IMR-90 (cell line): ENCODE data around the gene RHOF. TPM values are rescaled to one million over a fixed set of nuclear protein-coding genes. Genes with fewer than 3 reads are reported as not detected.
A peak's percentile ranks its signal among the peaks of the same experiment; 100 is the strongest.

Experiments
- ATAC-seq: fragments of 200-7000 bp; cut with Tn5 transposase; 2 replicates; pipeline ENCODE4 v1.9.1; 2020; ENCODE audit warnings: low read depth, mild to moderate bottlenecking, moderate library complexity
- BruUV-seq: library from RNA; stranded (reverse); fragments of 400-500 nt; replicated peaks from 2 replicates; lab custom pipeline; 2021; lab: Mats Ljungman, UMichigan
- CTCF ChIA-PET: fragments of 300-600 bp; formaldehyde crosslinking; extraction: SDS; loops from one replicate; lab custom pipeline; 2021; ENCODE audit warnings: antibody characterized with exemption; lab: Yijun Ruan, JAX
- POLR2A ChIA-PET: fragments of 300-600 bp; sonication (Branson Sonifier 250); formaldehyde crosslinking; loops from one replicate; lab custom pipeline; 2022; ENCODE audit warnings: antibody characterized with exemption; ENCODE audit not compliant: unreplicated experiment; lab: Charles Lee
- DNase-seq: peaks from one replicate; pipeline ENCODE4 v3.0.0; 2013
- H2AFZ ChIP-seq: replicated peaks from 2 replicates; pipeline ENCODE3; 2013; ENCODE audit warnings: low read length, mild to moderate bottlenecking; ENCODE audit not compliant: poor library complexity
- H2AK5ac ChIP-seq: 2 replicates; pipeline ENCODE4 v1.6.1; 2013; ENCODE audit warnings: low read depth, low read length, inconsistent platforms
- H2AK9ac ChIP-seq: replicated peaks from 2 replicates; pipeline ENCODE3; 2013; ENCODE audit warnings: mild to moderate bottlenecking, low read depth, low read length, moderate library complexity; ENCODE audit not compliant: poor library complexity
- H2BK120ac ChIP-seq: 2 replicates; pipeline ENCODE4 v1.6.1; 2013; ENCODE audit warnings: low read depth, low read length, inconsistent platforms
- H2BK15ac ChIP-seq: 3 replicates; pipeline ENCODE4 v1.6.1; 2013; ENCODE audit warnings: low read depth, low read length, inconsistent platforms
- H2BK20ac ChIP-seq: 2 replicates; pipeline ENCODE4 v1.6.1; 2013; ENCODE audit warnings: low read depth, mild to moderate bottlenecking, inconsistent platforms, low read length, moderate library complexity
- H2BK5ac ChIP-seq: 2 replicates; pipeline ENCODE4 v1.6.1; 2013; ENCODE audit warnings: mild to moderate bottlenecking, low read depth, low read length, inconsistent platforms; ENCODE audit not compliant: poor library complexity, severe bottlenecking
- H3K14ac ChIP-seq: replicated peaks from 2 replicates; pipeline ENCODE4 v1.6.1; 2013; ENCODE audit warnings: low read depth, low read length, inconsistent platforms
- H3K18ac ChIP-seq: 2 replicates; pipeline ENCODE4 v1.6.1; 2013; ENCODE audit warnings: low read depth, low read length, control low read depth
- H3K23ac ChIP-seq: 2 replicates; pipeline ENCODE4 v1.6.1; 2013; ENCODE audit warnings: low read depth, low read length, inconsistent platforms
- H3K27ac ChIP-seq: 2 replicates; pipeline ENCODE4 v1.5.1; 2013; ENCODE audit warnings: mild to moderate bottlenecking, control low read depth, low read length; ENCODE audit not compliant: insufficient read depth
- H3K27me3 ChIP-seq: 2 replicates; pipeline ENCODE4 v1.6.1; 2013; ENCODE audit warnings: low read length; ENCODE audit not compliant: control insufficient read depth, insufficient read depth
- H3K36me3 ChIP-seq: 2 replicates; pipeline ENCODE4 v1.6.1; 2013; ENCODE audit warnings: low read length, mixed read lengths; ENCODE audit not compliant: control insufficient read depth, insufficient read depth
- H3K4ac ChIP-seq: 2 replicates; pipeline ENCODE4 v1.6.1; 2013; ENCODE audit warnings: low read depth, low read length, inconsistent platforms
- H3K4me1 ChIP-seq: 2 replicates; pipeline ENCODE4 v1.6.1; 2013; ENCODE audit warnings: low read length, mixed read lengths; ENCODE audit not compliant: control insufficient read depth, insufficient read depth
- H3K4me2 ChIP-seq: 2 replicates; pipeline ENCODE4 v1.6.1; 2013; ENCODE audit warnings: low read depth, mild to moderate bottlenecking, control low read depth, low read length, moderate library complexity
- H3K4me3 ChIP-seq: 2 replicates; pipeline ENCODE4 v1.5.1; 2013; ENCODE audit warnings: low read depth, mild to moderate bottlenecking, control low read depth, low read length, moderate library complexity; ENCODE audit not compliant: insufficient read depth
- H3K56ac ChIP-seq: 2 replicates; pipeline ENCODE4 v1.6.1; 2013; ENCODE audit warnings: low read length, inconsistent platforms; ENCODE audit not compliant: insufficient read depth; ENCODE audit errors: extremely low read depth
- H3K79me1 ChIP-seq, 2 experiments: 2 replicates each; pipeline ENCODE4 v1.6.1; 2013; ENCODE audit warnings: low read length in 2 of 2, inconsistent platforms in 1 of 2, low read depth in 1 of 2
- H3K9ac ChIP-seq: 2 replicates; pipeline ENCODE4 v1.6.1; 2013; ENCODE audit warnings: low read depth, low read length, control low read depth
- H3K9me1 ChIP-seq: 2 replicates; pipeline ENCODE4 v1.6.1; 2013; ENCODE audit warnings: low read length, inconsistent platforms; ENCODE audit not compliant: insufficient read depth
- H3K9me3 ChIP-seq: 2 replicates; pipeline ENCODE4 v1.6.1; 2013; ENCODE audit warnings: low read length; ENCODE audit not compliant: control insufficient read depth, insufficient read depth
- H4K20me1 ChIP-seq: 2 replicates; pipeline ENCODE4 v1.6.1; 2013; ENCODE audit warnings: low read length, inconsistent platforms; ENCODE audit not compliant: insufficient read depth
- H4K5ac ChIP-seq: 2 replicates; pipeline ENCODE4 v1.6.1; 2013; ENCODE audit warnings: mild to moderate bottlenecking, low read depth, low read length, control low read depth
- H4K8ac ChIP-seq, 2 experiments: 2 replicates each; pipeline ENCODE4 v1.6.1; 2013; ENCODE audit warnings: low read depth in 2 of 2, low read length in 2 of 2, control low read depth in 1 of 2, inconsistent platforms in 1 of 2
- H4K91ac ChIP-seq: 2 replicates; pipeline ENCODE4 v1.6.1; 2013; ENCODE audit warnings: low read depth, low read length, inconsistent platforms; ENCODE audit not compliant: insufficient read depth
- BHLHE40 ChIP-seq: fragments of 150-350 bp; IDR thresholded peaks from 2 replicates; pipeline ENCODE4 v1.6.1; 2016; ENCODE audit warnings: mild to moderate bottlenecking, low read depth, low read length
- CEBPB ChIP-seq: IDR thresholded peaks from 2 replicates; pipeline ENCODE4 v1.6.1; 2012; ENCODE audit warnings: low read depth, low read length, improper control_type of control experiment
- CHD1 ChIP-seq: IDR thresholded peaks from 2 replicates; pipeline ENCODE4 v1.6.1; 2012; ENCODE audit warnings: low read depth, low read length, improper control_type of control experiment
- ELK1 ChIP-seq: fragments of 150-350 bp; IDR thresholded peaks from 2 replicates; pipeline ENCODE4 v1.6.1; 2016; ENCODE audit warnings: low read depth, mild to moderate bottlenecking, low read length, moderate library complexity, borderline replicate concordance
- FOS ChIP-seq: fragments of 150-350 bp; IDR thresholded peaks from 2 replicates; pipeline ENCODE4 v1.6.1; 2016; ENCODE audit warnings: low read depth, low read length
- MAFK ChIP-seq: IDR thresholded peaks from 2 replicates; pipeline ENCODE4 v1.6.1; 2012; ENCODE audit warnings: low read depth, low read length, improper control_type of control experiment
- MAZ ChIP-seq: IDR thresholded peaks from 2 replicates; pipeline ENCODE4 v1.6.1; 2012; ENCODE audit warnings: low read depth, mild to moderate bottlenecking, low read length, improper control_type of control experiment, moderate library complexity, borderline replicate concordance
- MXI1 ChIP-seq: IDR thresholded peaks from 2 replicates; pipeline ENCODE4 v1.6.1; 2012; ENCODE audit warnings: low read depth, mild to moderate bottlenecking, low read length, moderate library complexity, borderline replicate concordance
- NFE2L2 ChIP-seq: fragments of 150-350 bp; IDR thresholded peaks from 2 replicates; pipeline ENCODE4 v1.6.1; 2016; ENCODE audit warnings: low read depth, mild to moderate bottlenecking, low read length
- POLR2A ChIP-seq: IDR thresholded peaks from 2 replicates; pipeline ENCODE4 v1.6.1; 2012; ENCODE audit warnings: mild to moderate bottlenecking, low read depth, low read length
- RAD21 ChIP-seq: IDR thresholded peaks from 2 replicates; pipeline ENCODE4 v1.6.1; 2012; ENCODE audit warnings: low read length, improper control_type of control experiment
- RCOR1 ChIP-seq: IDR thresholded peaks from 2 replicates; pipeline ENCODE4 v1.6.1; 2012; ENCODE audit warnings: mild to moderate bottlenecking, low read length, improper control_type of control experiment; ENCODE audit not compliant: insufficient replicate concordance
- RFX5 ChIP-seq: IDR thresholded peaks from 2 replicates; pipeline ENCODE4 v1.8.0; 2012; ENCODE audit warnings: low read depth, mild to moderate bottlenecking, low read length, moderate library complexity
- SMC3 ChIP-seq: fragments of 150-350 bp; IDR thresholded peaks from 2 replicates; pipeline ENCODE4 v1.6.1; 2016; ENCODE audit warnings: low read depth, mild to moderate bottlenecking, antibody characterized with exemption, low read length, moderate library complexity
- WGBS, 2 experiments: methylation state at CpG; one replicate each; pipeline versions ENCODE4 v1.1.5 to v1.1.7; 2013; ENCODE audit warnings: missing lambda C conversion rate in 2 of 2; ENCODE audit not compliant: insufficient read length in 1 of 2; ENCODE audit errors: extremely low coverage in 2 of 2; 5-methylcytosine and 5-hydroxymethylcytosine counted together
- dilution Hi-C: fragments of 300-500 bp; cut with HindIII; formaldehyde crosslinking; loops from one replicate; pipeline ENCODE4 v1.14.3; 2018; ENCODE audit warnings: low sequenced_read_pairs; ENCODE audit not compliant: unreplicated experiment
- in situ Hi-C: fragments of 300-500 bp; cut with MboI; formaldehyde crosslinking; loops from 3 replicates; pipeline ENCODE4 v1.14.3; 2019; ENCODE audit warnings: low sequenced_read_pairs, inconsistent platforms, mixed read lengths
- intact Hi-C: fragments of 100-400 bp; cut with micrococcal nuclease; formaldehyde crosslinking; loops from 2 replicates; pipeline ENCODE4 v1.10.0; 2022
- polyA plus RNA-seq, 3 experiments: library from polyadenylated mRNA; depleted of rRNA; stranded (reverse); fragments of >200 nt; gene quantifications; 2 replicates each; pipeline ENCODE4 v1.2.3, GENCODE V29; 2012; ENCODE audit warnings: low replicate concordance in 1 of 3
- total RNA-seq: library from RNA; depleted of rRNA; stranded (reverse); fragments of >200 nt; gene quantifications from 2 replicates; pipeline ENCODE4 v1.2.3, GENCODE V29; 2012
- TF ChIP-seq, protein P1 (sequence below): conservative IDR thresholded peaks from 2 replicates; pipeline ENCODE4 v1.5.1; 2012; ENCODE audit warnings: mild to moderate bottlenecking, low read depth, low read length, improper control_type of control experiment
- TF ChIP-seq, protein P2 (sequence below): fragments of 150-350 bp; IDR thresholded peaks from 2 replicates; pipeline ENCODE4 v1.6.1; 2017; ENCODE audit warnings: mild to moderate bottlenecking, antibody characterized with exemption, low read length, low read depth

Gene RHOF
- total and polyA plus RNA-seq, 2 of the 4 experiments (the other 2 are of a cell fraction): 3.0 to 5.1 TPM

GRCh38 chr12:121762269-121762668 is 31.2 kb downstream of the RHOF start:
- H3K9me3 ChIP-seq: no peaks in the 10 kb centered on the region
- BruUV-seq: no TSS peak
- no peak overlapping the region for H3K9ac ChIP-seq
- peak overlapping the region; percentile 21; the same call in 1 of the 2 replicates for H3K4ac ChIP-seq
- H2AK9ac ChIP-seq: peak overlapping the region; percentile 60
- dilution Hi-C loops (no loop called here), in situ Hi-C loops (no loop called here), intact Hi-C loops (no loop called here)
- 19% methylated on average over 2 of the region's 6 CpGs; no CpG with 5 or more reads in 1 of the 2 experiments for WGBS, 2 experiments
- H3K9me1 ChIP-seq: peaks cover 20% of the 10 kb centered on the region
- no peak overlapping the region; the same call in 1 of the 2 replicates for H4K91ac ChIP-seq
- TF ChIP-seq, protein P1, sequence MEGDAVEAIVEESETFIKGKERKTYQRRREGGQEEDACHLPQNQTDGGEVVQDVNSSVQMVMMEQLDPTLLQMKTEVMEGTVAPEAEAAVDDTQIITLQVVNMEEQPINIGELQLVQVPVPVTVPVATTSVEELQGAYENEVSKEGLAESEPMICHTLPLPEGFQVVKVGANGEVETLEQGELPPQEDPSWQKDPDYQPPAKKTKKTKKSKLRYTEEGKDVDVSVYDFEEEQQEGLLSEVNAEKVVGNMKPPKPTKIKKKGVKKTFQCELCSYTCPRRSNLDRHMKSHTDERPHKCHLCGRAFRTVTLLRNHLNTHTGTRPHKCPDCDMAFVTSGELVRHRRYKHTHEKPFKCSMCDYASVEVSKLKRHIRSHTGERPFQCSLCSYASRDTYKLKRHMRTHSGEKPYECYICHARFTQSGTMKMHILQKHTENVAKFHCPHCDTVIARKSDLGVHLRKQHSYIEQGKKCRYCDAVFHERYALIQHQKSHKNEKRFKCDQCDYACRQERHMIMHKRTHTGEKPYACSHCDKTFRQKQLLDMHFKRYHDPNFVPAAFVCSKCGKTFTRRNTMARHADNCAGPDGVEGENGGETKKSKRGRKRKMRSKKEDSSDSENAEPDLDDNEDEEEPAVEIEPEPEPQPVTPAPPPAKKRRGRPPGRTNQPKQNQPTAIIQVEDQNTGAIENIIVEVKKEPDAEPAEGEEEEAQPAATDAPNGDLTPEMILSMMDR: no peak
- TF ChIP-seq RAD21 (no peak), NFE2L2 (no peak), MAFK (no peak), RCOR1 (no peak), CHD1 (no peak), FOS (no peak), CEBPB (no peak), MXI1 (no peak), RFX5 (no peak), SMC3 (no peak), ELK1 (no peak), POLR2A (no peak), MAZ (no peak), BHLHE40 (no peak)
- TF ChIP-seq, protein P2, sequence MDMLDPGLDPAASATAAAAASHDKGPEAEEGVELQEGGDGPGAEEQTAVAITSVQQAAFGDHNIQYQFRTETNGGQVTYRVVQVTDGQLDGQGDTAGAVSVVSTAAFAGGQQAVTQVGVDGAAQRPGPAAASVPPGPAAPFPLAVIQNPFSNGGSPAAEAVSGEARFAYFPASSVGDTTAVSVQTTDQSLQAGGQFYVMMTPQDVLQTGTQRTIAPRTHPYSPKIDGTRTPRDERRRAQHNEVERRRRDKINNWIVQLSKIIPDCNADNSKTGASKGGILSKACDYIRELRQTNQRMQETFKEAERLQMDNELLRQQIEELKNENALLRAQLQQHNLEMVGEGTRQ: no peak
- H2BK120ac ChIP-seq: no peak overlapping the region
- peaks cover 20% of the 10 kb centered on the region for H3K4me1 ChIP-seq
- no peaks in the 10 kb centered on the region; the same call in 1 of the 2 replicates for H4K20me1 ChIP-seq
- DNase-seq (peak; percentile 47), ATAC-seq (peak; percentile 11; the same call in 1 of the 2 replicates)
- H2BK15ac ChIP-seq: no peak overlapping the region; the same call in 2 of the 3 replicates
- H4K5ac ChIP-seq: no peak overlapping the region
- H3K27ac ChIP-seq: no peak overlapping the region
- ChIA-PET CTCF (no interaction called here), POLR2A (no interaction called here)
- peaks cover 0 to 13% of the 10 kb centered on the region in 2 experiments; a peak in 2 of 4 replicates for H3K79me1 ChIP-seq
- H2AK5ac ChIP-seq: peak overlapping the region; percentile 37; the same call in 1 of the 2 replicates
- peak overlapping the region; percentile 24 for H2AFZ ChIP-seq
- H3K23ac ChIP-seq: no peak overlapping the region
- H2BK5ac ChIP-seq: no peak overlapping the region
- no peak overlapping the region for H3K56ac ChIP-seq
- H2BK20ac ChIP-seq: no peak overlapping the region
- H4K8ac ChIP-seq: no peak overlapping the region
- H3K14ac ChIP-seq: peak overlapping the region; percentile 12; the same call in 1 of the 2 replicates
- H3K4me2 ChIP-seq: no peak overlapping the region
- no peak overlapping the region for H3K18ac ChIP-seq
- H3K36me3 ChIP-seq: peaks cover 2% of the 10 kb centered on the region; the same call in 1 of the 2 replicates
- H3K4me3 ChIP-seq: no peak overlapping the region
- H3K27me3 ChIP-seq: no peaks in the 10 kb centered on the region
